Measurements from ENCODE around the gene TLE7. TPM values are rescaled to one million over a fixed set of nuclear protein-coding genes. Genes with fewer than 3 reads are reported as not detected.

Gene TLE7
- total RNA-seq, 2 donors from 2014 or later = 3.9 TPM; not detected in 1

DNA sequence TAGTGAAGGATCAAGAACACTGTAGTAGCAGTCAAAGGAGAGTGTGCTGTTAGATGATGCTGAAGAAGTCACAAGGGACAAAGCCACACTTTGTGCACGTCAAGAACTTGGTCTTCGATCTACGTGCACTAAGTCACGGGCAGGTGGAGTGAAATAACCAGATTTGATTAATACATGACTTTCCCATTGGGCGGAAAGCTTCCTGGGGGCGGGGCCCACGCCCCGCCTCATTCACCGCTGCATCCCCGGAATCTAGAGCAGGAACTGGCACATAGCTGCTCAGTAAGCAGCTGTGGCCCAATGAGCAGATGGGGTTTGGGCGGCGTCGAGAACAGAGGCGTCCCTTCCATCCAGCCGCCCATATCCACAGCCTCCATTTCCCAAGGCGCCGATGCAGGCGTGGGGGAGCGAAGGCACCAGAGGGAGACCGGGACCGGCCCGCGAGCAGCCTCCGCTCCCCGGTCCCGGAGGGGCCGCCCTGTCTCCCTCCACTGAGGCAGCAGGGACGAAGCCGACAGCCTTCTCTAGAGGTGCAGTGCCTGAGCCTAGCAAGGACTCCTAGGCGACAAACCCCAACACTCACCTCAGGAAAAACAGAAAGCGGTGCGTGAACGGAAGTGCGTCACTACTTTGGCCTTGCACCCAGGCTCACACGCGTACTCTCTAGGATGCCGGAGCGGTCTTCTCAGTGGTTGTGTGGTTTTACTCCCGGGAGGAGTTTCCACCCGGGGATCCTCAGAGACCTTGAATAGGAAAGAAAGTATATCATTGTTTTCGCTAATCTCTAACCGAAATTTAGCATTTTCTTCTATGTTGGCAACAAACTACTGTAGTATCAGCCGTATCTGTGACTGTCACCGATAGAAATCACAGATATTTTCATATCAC lies 42.4 kb upstream of the TLE7 start:
- peak; percentile 86 for DNase-seq (ENCODE audit: low spot score)
- no peaks in the 10 kb centered on the region for H3K27me3 ChIP-seq (replicated peaks; ENCODE audit: insufficient read depth)
- H3K9me3 ChIP-seq = no peaks in the 10 kb centered on the region
- WGBS = under 1% methylated on average over 39 of the region's 44 CpGs
- peak overlapping the region; percentile 83 to 87 for H3K4me3 ChIP-seq
- H3K4me1 ChIP-seq (replicated peaks) = no peaks in the 10 kb centered on the region
- no peaks in the 10 kb centered on the region for H3K36me3 ChIP-seq
- peak overlapping the region; percentile 95 to 96 for H3K27ac ChIP-seq
- intact Hi-C loops (cut with DNase I) = loop anchor here (1.0 kb wide), 1 partner anchor 22 kb away; the partner anchor contains the start of gene ZNF23
- TF ChIP-seq POLR2A (IDR thresholded peaks at IDR 0.05) = peak; percentile 62
- peak; percentile 92 for TF ChIP-seq POLR2AphosphoS5 (IDR thresholded peaks at IDR 0.05)
- TF ChIP-seq, protein P1, sequence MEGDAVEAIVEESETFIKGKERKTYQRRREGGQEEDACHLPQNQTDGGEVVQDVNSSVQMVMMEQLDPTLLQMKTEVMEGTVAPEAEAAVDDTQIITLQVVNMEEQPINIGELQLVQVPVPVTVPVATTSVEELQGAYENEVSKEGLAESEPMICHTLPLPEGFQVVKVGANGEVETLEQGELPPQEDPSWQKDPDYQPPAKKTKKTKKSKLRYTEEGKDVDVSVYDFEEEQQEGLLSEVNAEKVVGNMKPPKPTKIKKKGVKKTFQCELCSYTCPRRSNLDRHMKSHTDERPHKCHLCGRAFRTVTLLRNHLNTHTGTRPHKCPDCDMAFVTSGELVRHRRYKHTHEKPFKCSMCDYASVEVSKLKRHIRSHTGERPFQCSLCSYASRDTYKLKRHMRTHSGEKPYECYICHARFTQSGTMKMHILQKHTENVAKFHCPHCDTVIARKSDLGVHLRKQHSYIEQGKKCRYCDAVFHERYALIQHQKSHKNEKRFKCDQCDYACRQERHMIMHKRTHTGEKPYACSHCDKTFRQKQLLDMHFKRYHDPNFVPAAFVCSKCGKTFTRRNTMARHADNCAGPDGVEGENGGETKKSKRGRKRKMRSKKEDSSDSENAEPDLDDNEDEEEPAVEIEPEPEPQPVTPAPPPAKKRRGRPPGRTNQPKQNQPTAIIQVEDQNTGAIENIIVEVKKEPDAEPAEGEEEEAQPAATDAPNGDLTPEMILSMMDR (IDR thresholded peaks at IDR 0.05) = peak in 1 of 4 experiments; percentile 20

DNA sequence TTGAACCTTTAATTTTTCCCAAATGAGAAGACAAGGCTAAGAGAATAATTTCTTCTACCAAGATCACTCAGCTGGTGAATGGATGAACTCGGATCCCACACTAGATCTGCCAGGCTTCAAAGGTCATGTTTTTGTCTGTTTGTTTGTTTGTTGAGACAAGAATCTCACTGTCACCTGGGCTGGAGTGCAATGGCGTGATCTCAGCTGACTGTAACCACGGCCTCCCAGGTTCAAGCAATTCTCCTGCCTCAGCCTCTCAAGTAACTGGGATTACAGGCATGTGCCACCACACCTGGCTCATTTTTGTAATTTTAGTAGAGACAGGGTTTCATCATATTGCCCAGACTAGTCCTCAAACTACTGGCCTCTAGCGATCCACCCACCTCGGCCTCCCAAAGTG lies 40.7 kb upstream of the TLE7 start:
- Histone ChIP-seq H3K4me1 (replicated peaks) (no peaks in the 10 kb centered on the region), H3K27ac (no peak overlapping the region), H3K36me3 (no peaks in the 10 kb centered on the region), H3K9me3 (no peaks in the 10 kb centered on the region), H3K4me3 (no peak overlapping the region), H3K27me3 (replicated peaks; ENCODE audit: insufficient read depth) (no peaks in the 10 kb centered on the region)
- intact Hi-C loops (cut with DNase I) = no loop called here
- WGBS = 87% methylated on average over 5 of the region's 5 CpGs
- no peak for TF ChIP-seq POLR2A (IDR thresholded peaks at IDR 0.05)
- no peak for TF ChIP-seq POLR2AphosphoS5 (IDR thresholded peaks at IDR 0.05)
- TF ChIP-seq, protein P1 (IDR thresholded peaks at IDR 0.05) = no peak
- DNase-seq (ENCODE audit: low spot score) = no peak

- Histone ChIP-seq H3K4me3 (no peak overlapping the region), H3K4me1 (replicated peaks) (no peaks in the 10 kb centered on the region), H3K27me3 (replicated peaks; ENCODE audit: insufficient read depth) (no peaks in the 10 kb centered on the region), H3K9me3 (no peaks in the 10 kb centered on the region), H3K36me3 (no peaks in the 10 kb centered on the region), H3K27ac (no peak overlapping the region)
- WGBS = 98% methylated on average over 2 of the region's 2 CpGs
- DNase-seq (ENCODE audit: low spot score) = no peak
- intact Hi-C loops (cut with DNase I) = no loop called here
- TF ChIP-seq, protein P1 (IDR thresholded peaks at IDR 0.05) = no peak
- TF ChIP-seq POLR2AphosphoS5 (IDR thresholded peaks at IDR 0.05) (no peak), POLR2A (IDR thresholded peaks at IDR 0.05) (no peak)
Measured at GRCh38 chr16:71480956-71481355, 39.1 kb upstream of the TLE7 start.

- TF ChIP-seq, protein P1 (IDR thresholded peaks at IDR 0.05) = no peak
- no peak for TF ChIP-seq POLR2AphosphoS5 (IDR thresholded peaks at IDR 0.05)
- TF ChIP-seq POLR2A (IDR thresholded peaks at IDR 0.05) = no peak
- Histone ChIP-seq H3K4me3 (no peak overlapping the region), H3K9me3 (no peaks in the 10 kb centered on the region), H3K27ac (no peak overlapping the region), H3K36me3 (no peaks in the 10 kb centered on the region), H3K27me3 (replicated peaks; ENCODE audit: insufficient read depth) (no peaks in the 10 kb centered on the region), H3K4me1 (replicated peaks) (no peaks in the 10 kb centered on the region)
- 70% methylated on average over 3 of the region's 3 CpGs for WGBS
- no peak for DNase-seq (ENCODE audit: low spot score)
- intact Hi-C loops (cut with DNase I) = no loop called here
Measured at GRCh38 chr16:71479420-71479819, 37.6 kb upstream of the TLE7 start.
